NCI-H460 (cell line): ENCODE results near the gene EPHA6. TPM values are rescaled to one million over a fixed set of nuclear protein-coding genes. Genes with fewer than 3 reads are reported as not detected.

Source experiments
- DNase-seq: peaks from one replicate; pipeline ENCODE4 v3.0.0-alpha.2; 2016; ENCODE audit warnings: low read depth; ENCODE audit errors: extremely low read depth
- total RNA-seq: library from RNA; depleted of rRNA; stranded (reverse); fragments of >200 nt; shearing (Covaris generic); gene quantifications from 2 replicates; pipeline ENCODE4 v1.2.3, GENCODE V29; 2014

The EPHA6 gene
- total RNA-seq, 1 experiment from 2014 or later: 0.20 TPM

- DNase-seq: no peak
Observed at GRCh38 chr3:97131476-97131875, 317.1 kb downstream of the EPHA6 start.

GRCh38 chr3:97138914-97139541, 324.6 kb downstream of the EPHA6 start:
- no peak for DNase-seq

GRCh38 chr3:97148931-97149330, 334.5 kb downstream of the EPHA6 start:
- DNase-seq: no peak

GRCh38 chr3:97161169-97161568, 346.8 kb downstream of the EPHA6 start:
- no peak for DNase-seq

GRCh38 chr3:97177242-97177641, 362.8 kb downstream of the EPHA6 start:
- no peak for DNase-seq

- DNase-seq: no peak
Observed at GRCh38 chr3:97181704-97182103, 367.3 kb downstream of the EPHA6 start.

GRCh38 chr3:97187771-97188170, 373.4 kb downstream of the EPHA6 start:
- DNase-seq: no peak

GRCh38 chr3:97189835-97190234, 375.4 kb downstream of the EPHA6 start:
- no peak for DNase-seq

- no peak for DNase-seq
Observed at GRCh38 chr3:97197083-97197482, 382.7 kb downstream of the EPHA6 start.

- DNase-seq: no peak
Observed at GRCh38 chr3:97197830-97198229, 383.4 kb downstream of the EPHA6 start.

- no peak for DNase-seq
Observed at GRCh38 chr3:97200387-97200786, 386.0 kb downstream of the EPHA6 start.

- no peak for DNase-seq
Observed at GRCh38 chr3:97201814-97202213, 387.4 kb downstream of the EPHA6 start.

- DNase-seq: no peak
Observed at GRCh38 chr3:97228966-97229365, 414.6 kb downstream of the EPHA6 start.

GRCh38 chr3:97230486-97230885, 416.1 kb downstream of the EPHA6 start:
- no peak for DNase-seq

- DNase-seq: no peak
Observed at GRCh38 chr3:97232393-97233034, 418.1 kb downstream of the EPHA6 start.

GRCh38 chr3:97235179-97235578, 420.8 kb downstream of the EPHA6 start:
- DNase-seq: no peak

- no peak for DNase-seq
Observed at GRCh38 chr3:97235611-97236315, 421.4 kb downstream of the EPHA6 start.

- no peak for DNase-seq
Observed at GRCh38 chr3:97241417-97241816, 427.0 kb downstream of the EPHA6 start.

GRCh38 chr3:97245201-97245910, 431.0 kb downstream of the EPHA6 start:
- no peak for DNase-seq

- DNase-seq: no peak
Observed at GRCh38 chr3:97256060-97256459, 441.7 kb downstream of the EPHA6 start.

- no peak for DNase-seq
Observed at GRCh38 chr3:97257942-97258697, 443.7 kb downstream of the EPHA6 start.
